Stimulated activated CD8-positive, alpha-beta memory T cell treated with anti-CD3 and anti-CD28 coated beads, Interleukin-2, amount 100 ng/mL, for 48 hours (primary cell): ENCODE data around the gene ZCCHC17.
"Not testable (repeated sequence)": the region's sequence is repeated elsewhere in the genome, so short reads cannot be mapped to it uniquely, and the experiment has no call there.

Experiments used
- DNase-seq, 2 donors: peaks; one replicate each; pipeline ENCODE4 v3.0.0-alpha.2; 2020; ENCODE audit warnings: low read depth in 2 of 2

ZCCHC17 gene

GRCh38 chr1:31296486-31297276 lies at the start of gene ZCCHC17, which contains the start of gene SNRNP40:
Gene ZCCHC17, plus strand, starts transcription at chr1:31297032. Its CDS starts 13,067 bp downstream, at chr1:31310099.
Gene SNRNP40, minus strand, starts transcription at chr1:31296788. Its CDS starts 37 bp downstream, at chr1:31296751.
- peak; percentile 81 to 87 for DNase-seq

GRCh38 chr1:31248276-31248675 lies 48.6 kb upstream of the ZCCHC17 start:
- no peak for DNase-seq

GRCh38 chr1:31249854-31250253 lies 47.0 kb upstream of the ZCCHC17 start:
- no peak for DNase-seq

GRCh38 chr1:31257213-31257612 lies 39.6 kb upstream of the ZCCHC17 start:
- no peak for DNase-seq

DNA sequence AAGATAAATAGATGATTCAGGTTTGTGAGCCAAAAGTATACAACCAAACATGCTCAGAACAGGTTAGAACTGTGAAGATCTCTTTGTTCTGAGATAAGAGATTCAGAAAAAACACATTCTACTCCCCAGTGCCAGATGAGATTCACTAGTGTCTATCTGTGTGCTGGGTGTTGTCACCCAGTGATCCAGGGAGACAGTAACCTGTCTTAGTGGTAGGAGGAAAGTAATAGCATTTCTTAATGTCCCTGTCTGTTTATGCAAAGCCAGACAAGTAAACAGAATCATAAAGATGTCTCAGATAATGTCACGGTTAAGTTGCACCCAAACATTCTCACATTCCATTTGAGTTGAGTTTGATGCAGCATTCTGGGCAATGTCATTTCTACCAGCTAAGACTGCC lies 38.3 kb upstream of the ZCCHC17 start:
- no peak for DNase-seq

GRCh38 chr1:31259746-31260145 lies 37.1 kb upstream of the ZCCHC17 start:
- no peak for DNase-seq

- no peak for DNase-seq
Observed at GRCh38 chr1:31261916-31262315, 34.9 kb upstream of the ZCCHC17 start.

- DNase-seq: not testable (repeated sequence)
Observed at GRCh38 chr1:31262393-31262792, 34.4 kb upstream of the ZCCHC17 start.

DNA sequence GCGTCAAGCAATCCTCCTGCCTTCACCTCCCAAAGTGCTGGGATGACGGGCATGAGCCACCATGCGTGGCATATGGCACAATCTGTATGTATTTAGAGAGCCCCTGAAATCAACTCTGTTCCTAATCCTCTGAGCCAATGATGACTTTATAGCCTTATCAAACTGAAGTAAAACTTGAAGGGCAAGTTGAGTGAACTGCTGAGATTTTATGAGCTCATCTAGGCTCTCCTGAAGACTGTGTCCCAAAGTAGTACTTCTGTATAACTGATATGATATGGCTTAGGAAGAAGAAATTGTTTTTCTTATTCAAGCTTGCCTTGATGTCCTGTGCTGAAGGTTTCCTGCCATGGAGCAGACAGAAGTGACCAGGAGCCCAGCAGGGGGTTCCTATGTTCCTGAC lies 33.4 kb upstream of the ZCCHC17 start:
- DNase-seq: no peak

- DNase-seq: no peak
Observed at GRCh38 chr1:31264790-31265386, 31.9 kb upstream of the ZCCHC17 start.

DNA sequence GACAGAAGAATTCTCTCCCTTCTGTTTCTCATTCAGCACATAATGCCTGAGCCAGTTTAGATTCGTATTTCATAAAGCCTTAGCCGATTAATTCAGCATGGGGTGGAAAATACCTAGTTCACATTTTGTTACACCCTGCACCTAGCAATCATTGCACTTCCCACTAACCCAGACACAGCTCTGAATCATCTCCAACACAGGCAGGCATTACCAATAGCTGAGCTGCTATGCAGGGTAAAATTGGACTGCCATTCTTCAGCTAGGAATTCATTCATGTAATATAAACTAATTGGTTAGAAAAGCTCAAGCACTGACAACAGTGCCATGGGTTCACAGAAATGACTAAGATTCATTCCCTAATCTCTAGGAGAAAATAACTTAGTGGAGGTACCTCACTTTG lies 30.3 kb upstream of the ZCCHC17 start:
- no peak for DNase-seq

- no peak for DNase-seq
Observed at GRCh38 chr1:31272369-31272768, 24.5 kb upstream of the ZCCHC17 start.

DNA sequence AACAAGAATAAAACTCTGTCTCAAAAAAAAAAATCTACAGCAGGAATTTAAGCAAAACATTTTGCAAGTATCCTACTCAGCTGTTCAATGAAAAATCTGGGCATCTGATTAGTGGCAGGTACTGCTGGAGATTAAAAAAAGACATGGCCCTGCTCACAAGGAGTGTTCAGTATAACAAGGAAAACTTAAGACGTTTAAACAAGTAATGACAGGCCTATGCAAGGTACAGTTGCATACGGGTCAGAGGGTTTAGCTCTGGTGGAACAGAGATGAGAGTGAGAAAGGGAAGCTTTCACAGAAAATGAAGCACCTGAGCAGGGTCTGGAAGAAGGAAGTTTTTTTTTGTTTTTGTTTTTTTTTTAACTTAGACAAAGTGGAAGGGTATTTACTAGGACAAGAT lies 23.2 kb upstream of the ZCCHC17 start:
- DNase-seq: no peak

DNA sequence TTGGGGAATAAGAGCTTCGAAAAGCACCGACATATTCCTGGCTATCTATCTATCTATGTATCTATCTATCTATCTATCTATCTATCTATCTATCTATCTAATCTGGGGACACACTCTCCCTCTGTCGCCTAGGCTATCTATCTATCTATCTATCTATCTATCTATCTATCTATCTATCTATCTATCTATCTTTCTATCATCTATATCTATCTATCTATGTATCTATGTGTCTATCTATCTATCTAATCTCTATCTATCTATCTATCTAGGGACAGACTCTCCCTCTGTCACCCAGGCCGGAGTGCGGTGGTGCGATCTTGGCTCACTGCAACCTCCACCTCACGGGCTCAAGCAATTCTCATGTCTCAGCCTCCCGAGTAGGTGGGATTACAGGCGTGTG lies 14.4 kb upstream of the ZCCHC17 start:
- DNase-seq: not testable (repeated sequence)

GRCh38 chr1:31287791-31288190 lies 9.0 kb upstream of the ZCCHC17 start:
- not testable (repeated sequence) for DNase-seq

DNA sequence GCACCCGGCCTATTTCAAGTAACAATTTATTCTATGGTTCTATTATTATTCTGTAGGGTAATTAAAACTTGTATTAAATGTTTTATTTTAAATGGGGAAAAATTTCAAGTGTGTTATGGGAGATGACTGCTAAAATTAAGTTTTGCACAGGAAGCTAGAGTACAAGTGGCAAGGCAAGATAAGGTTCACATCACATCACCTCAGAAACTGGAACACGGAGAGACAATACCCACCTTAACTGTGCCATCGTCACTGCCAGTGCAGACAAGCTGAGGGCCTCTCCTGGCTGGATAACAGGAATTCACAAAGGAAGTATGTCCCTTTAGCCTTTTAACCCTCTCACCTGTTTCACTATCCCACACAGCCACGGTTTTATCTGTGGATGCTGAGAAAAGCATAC lies 7.8 kb upstream of the ZCCHC17 start:
- no peak for DNase-seq

- no peak for DNase-seq
Observed at GRCh38 chr1:31295874-31296485, 852 bp upstream of the ZCCHC17 start.

- no peak for DNase-seq
Observed at GRCh38 chr1:31297277-31298247, 730 bp downstream of the ZCCHC17 start.

DNA sequence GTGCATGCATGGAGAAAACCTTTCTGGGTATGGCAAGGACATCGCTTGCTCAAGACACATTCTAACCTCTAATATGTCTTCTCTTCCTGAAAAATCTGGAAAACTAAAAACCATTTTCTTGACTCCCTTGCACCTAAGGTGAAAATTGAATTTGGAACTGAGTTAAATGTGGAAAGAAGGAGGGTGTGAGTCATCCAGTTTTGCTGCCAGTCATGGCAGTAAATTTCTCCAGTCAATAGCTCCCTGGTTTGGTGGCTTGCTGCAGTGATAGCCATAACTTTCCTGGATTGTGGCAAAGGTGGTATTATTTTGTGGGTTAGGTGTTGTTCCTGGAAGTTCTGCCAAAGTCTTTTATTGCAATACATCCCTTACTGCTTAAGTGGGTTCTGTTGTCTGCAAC lies 2.5 kb downstream of the ZCCHC17 start:
- DNase-seq: no peak

- no peak for DNase-seq
Observed at GRCh38 chr1:31300193-31300592, 3.4 kb downstream of the ZCCHC17 start.

- DNase-seq: no peak
Observed at GRCh38 chr1:31302709-31303441, 6.0 kb downstream of the ZCCHC17 start.
